NT2/D1 (cell line): ENCODE data around the gene AUP1.

Source experiments
- SUZ12 ChIP-seq: IDR thresholded peaks from 2 replicates; pipeline ENCODE4 v1.6.1; 2011; ENCODE audit not compliant: insufficient read length, insufficient read depth; ENCODE audit errors: extremely low read depth
- YY1 ChIP-seq: IDR thresholded peaks from 2 replicates; pipeline ENCODE4 v1.6.1; 2011; ENCODE audit not compliant: insufficient read length, insufficient read depth
- ZNF274 ChIP-seq: IDR thresholded peaks from 2 replicates; pipeline ENCODE4 v1.6.1; 2011; ENCODE audit warnings: mild to moderate bottlenecking, low read depth, low read length

- TF ChIP-seq SUZ12 (no peak), YY1 (no peak), ZNF274 (no peak)
These were observed 16.5 kb downstream of the AUP1 start for GRCh38 chr2:74512744-74513604.
